HG03103 (cell line): ENCODE measurements around the gene DSP.

Experiments used
- ATAC-seq: cut with Tn5 transposase; IDR thresholded peaks from one replicate; pipeline ENCODE4 v1.9.1; 2021; ENCODE audit warnings: low read depth; ENCODE audit not compliant: unreplicated experiment

The DSP gene

DNA sequence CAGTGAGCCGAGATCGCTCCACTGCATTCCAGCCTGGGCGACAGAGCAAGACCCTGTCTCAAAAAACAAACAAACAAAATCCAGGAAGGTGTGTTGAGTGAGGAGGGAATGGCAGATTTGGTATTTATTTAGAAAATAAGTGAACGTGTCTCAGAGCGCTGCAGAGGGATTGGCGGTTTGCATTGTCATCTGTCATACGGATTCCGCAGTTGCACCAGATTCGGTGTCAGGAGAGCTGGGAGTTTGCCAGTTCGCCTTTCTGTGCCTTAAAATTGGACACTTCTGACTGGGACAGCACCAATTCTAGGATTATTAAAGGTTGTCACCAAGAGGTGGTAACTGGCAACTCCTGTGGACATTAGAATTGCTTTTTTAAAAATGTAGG, 49.4 kb downstream of the DSP start:
- no peak for ATAC-seq

DNA sequence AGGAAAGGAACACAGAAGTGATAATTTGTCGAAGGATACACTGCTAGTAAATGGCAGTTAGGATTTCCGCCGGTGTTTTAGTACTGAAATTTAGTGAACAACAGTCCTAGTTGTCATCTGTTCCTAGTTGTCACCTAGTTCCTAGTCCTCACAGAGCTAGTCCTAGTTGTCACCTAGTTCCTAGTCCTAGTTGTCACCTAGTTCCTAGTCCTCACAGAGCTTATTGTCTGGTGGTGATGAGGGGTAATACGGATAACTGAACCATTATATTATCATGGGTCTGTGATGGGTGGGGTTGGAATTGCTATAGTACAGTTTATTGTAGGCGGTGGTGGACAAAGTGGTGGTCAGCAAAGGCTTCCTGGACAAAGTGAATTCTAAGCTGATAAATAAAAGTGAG, 50.3 kb downstream of the DSP start:
- ATAC-seq: no peak

DNA sequence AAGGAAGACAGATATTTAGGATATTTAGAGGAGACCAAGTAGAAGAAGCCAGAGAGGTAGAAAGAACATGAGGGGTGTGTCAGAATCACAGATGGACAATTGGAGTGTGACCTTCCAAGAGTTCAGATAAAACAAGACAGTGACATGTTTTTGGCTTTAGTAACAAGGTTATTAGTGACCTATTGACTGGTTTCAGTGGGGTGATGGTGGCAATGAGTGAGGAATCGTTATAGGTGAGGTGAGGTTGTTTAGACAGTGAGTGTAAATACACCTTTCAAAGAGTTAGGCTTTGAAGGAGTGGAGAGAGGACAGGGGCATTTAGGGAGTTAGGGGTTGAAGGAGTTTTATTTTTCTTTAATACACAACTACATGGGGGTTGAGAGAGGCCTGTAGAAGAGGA, 51.8 kb downstream of the DSP start:
- ATAC-seq: no peak

DNA sequence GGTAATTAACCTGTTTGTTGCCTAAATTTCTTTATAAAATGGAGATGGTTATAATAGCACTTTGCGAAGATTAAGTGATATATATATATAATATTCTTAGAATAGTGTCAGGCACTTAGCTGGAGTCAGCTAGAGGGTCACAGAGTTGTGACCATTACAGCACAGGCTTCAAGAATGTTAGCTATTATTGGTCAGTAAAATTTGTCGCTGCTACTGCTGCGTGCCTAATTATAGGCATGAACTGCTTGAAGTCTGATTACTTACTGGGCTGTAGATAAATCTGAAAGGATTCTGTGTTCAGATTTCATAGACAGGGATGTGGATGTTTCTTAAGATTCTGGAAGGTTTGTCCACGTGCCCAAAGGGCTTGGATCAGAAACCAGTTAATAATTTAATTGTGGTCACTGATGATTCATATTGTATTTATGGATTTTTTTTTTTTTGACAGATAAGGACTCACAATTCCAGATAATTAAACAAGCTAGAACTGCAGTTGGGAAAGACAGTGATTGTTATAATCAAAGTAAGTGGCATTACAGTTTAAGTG, 53.2 kb downstream of the DSP start:
- no peak for ATAC-seq

DNA sequence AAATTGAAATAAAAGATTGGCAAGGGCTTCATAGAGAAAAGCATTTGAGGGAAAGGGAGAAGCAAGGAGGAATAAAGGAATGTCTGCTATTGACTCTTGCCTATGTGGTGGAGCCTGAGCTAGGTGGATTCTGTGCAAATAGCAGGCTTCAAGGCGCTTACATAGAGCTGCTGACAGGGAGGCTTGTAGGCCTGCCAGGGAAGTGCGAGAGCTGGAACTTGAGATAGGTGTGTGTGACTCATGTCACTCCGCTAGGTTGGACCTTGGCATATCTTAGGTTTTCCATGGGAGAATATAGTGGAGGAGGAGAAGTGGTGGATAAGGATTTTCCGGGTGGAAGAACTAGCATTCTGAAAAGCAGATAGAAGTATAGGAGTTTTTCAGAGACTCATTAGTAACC, 62.5 kb downstream of the DSP start:
- no peak for ATAC-seq

DNA sequence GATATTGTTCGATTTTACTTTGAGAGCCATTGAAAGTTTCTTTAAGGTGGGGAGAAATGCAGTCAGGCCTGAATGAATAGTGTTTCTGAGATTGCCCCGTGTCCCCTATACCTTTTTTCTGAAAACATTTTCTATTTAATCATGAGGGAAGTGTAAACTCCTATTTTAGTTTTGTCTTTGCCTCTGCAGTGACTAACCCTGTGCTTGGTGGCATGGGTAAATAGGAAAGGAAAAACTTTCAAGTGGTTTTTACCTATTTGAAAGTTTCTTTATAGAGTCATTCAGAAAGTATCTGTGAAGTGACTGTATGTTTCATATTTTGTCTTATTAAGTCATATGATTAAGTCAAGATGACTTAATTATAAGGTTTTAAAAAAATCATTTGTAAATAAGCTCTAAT, 63.0 kb downstream of the DSP start:
- ATAC-seq: no peak

DNA sequence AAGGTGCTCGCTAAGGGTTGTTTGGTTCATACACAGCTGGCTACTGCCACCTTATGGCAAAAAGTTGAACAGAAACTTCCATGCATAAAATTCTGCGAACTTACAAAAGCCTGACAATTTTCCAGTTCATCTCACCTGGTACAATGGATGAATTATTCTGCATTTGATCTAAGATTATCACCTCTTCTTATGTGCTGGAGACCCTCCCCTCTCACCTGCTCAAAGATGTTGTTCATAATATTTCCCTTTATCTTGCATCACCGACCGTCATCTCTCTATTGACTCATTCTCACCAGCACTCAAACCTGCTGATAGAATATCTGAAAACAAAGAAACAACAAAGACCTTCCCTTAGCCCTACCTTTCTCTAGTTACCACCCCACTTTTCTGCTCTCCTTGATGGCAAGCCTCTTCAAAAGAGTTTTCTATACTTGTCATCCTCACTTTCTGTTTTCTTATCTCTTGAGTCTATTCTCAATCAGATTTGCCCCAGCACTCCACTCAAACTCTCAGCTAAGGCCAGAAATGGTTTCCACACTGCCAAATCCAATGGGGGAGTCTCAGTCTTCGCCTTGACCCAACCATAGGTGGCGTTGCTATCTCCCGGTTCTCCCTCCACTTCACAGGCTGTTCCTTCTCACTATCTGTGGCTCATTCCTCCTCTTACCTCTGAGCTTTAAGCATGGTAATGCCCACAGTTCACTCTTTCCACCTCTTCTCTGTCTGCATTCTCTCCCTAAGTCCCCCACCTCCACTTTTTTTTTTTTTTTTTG, 74.3 kb downstream of the DSP start:
- ATAC-seq: no peak

DNA sequence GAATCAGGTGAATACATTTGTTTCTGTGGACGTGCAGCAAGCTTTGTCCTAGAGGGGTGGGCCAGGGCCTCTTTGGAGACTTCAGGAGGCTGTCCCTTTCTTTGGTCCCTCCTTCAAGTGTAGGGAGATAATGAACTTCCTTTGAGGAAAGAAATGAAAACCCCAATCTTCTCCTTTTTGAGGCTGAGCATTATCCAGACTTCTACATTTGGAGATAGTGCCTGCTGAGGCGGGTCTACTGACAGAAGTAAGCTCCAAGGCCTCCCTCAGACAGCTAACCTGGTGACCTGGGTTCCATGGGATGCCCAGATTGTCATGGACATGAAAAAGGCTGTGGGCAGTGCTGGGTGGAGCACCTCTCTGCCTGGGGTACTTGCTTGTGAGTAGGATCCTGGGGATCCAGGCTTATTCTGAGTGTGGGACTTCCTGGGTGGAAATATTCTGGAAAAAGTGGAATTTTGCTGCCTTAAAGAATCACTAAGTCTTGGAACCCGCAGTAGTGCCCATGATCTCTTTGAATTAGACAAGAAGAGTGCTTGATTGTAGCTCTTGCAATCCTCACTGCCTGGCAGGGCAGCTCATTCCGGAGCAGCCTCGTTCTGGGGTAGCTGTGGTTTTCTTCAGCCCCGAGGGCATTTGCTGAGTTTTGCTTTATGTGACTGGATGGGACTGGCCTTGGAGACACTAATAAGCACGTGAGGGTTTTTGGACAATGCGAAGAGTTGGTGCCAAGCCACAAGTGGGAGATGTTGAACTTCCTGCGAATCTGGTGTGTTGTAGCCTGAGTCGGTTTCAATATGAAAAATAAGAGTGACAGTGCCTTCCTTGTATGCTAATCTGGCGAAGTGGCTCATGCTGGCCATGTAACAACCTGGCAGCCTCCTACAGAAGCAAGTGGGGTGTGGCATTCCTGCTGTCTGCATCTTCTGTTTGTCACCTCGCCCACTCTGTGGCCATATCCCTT, 76.6 kb downstream of the DSP start:
- ATAC-seq: peak; percentile 65

DNA sequence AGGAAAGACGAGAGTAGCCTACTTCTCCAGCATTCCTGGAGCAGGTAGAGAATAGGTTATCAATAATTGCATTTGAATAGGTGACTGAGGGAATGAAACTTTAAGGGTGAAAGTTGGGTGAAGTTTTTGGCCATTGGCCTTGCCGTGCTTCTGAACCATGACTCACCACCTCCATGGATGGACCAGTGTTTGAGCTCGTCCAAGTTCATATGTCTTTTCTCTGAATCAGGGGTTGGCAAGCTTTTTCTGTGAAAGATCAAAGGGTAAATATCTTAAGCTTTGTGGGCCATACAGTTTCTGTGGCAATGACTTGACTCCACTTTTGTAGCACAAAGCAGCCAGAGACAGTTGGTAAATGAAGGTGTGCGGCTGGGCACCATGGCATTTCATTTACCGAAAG, 80.3 kb downstream of the DSP start:
- ATAC-seq: no peak

DNA sequence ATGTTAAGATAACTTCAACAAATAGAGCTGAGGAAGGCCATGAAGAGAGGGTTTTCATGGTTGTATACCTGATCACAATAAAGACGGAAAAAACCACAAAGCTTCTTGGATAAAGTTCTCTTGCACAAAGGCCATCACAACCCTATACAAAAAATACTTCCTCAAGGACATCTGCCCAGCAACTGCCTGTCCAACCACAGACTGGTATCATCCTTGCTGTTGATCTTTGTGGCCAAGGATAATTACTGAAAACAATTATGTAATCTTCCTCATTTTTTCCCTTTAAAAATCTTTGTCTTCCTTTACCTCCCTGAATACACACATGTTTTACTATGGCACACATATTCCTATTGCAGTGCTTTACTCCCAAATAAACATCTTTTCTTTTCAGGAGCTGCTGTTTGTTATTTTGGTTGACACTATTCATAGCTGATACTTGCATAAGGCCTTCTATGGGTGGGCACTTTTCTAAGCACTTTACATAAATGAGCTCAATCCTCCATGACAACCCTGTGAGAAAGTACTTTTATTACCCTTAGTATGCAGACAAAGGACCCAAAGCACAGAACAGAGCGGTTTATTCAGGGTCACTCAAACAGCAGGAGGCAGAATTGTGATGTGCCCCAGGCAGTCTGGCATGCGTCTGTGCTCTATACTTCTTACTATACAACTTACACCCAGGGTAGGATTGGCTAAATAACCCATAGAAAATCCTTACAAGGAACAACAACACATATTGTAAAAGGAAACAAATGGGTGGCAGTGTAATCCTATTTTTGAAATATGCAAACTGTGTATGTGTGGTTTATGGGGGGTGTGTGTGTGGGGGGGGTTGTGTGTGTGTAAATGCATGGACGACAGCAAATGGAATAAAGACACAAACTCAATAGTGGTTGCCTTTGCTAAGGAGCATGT, 83.6 kb downstream of the DSP start:
- no peak for ATAC-seq

DNA sequence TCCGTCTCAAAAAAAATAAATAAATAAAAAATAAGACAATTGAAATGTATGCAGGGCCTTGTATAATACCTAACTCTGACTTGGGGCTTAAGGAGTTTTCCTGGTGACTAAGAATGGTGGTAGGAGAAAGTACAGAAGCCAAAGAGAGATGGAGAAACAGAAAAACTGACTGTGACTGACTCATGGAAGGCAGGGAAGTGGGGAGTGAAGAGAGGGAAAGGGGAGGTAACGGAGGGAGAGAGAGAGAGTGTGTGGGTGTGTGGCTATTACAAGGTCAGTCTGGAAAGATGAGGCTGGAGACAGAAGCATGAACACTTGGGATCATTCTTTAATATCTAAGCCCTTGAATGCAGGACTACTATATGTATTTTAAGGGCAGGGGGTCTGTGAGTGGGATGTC, 87.0 kb downstream of the DSP start:
- no peak for ATAC-seq

DNA sequence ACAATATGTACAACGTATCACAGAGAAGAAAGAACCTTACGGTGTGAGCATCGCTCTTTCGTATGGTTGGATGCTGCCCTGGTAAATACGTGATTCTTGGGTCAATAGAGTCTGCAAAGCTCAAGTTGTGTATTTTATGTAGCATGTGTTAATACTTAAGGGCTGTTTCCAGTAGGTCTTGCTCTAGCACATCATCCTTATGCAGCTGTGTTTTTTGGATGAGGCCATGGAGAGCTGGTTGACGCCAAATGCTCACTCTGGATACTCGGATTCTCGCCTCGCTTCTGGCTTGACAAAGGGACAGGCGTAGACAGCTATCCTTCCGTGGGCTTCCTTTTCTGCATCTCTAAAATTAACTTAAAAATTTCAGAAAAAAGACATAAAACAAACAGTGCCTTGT, 87.4 kb downstream of the DSP start:
- no peak for ATAC-seq

DNA sequence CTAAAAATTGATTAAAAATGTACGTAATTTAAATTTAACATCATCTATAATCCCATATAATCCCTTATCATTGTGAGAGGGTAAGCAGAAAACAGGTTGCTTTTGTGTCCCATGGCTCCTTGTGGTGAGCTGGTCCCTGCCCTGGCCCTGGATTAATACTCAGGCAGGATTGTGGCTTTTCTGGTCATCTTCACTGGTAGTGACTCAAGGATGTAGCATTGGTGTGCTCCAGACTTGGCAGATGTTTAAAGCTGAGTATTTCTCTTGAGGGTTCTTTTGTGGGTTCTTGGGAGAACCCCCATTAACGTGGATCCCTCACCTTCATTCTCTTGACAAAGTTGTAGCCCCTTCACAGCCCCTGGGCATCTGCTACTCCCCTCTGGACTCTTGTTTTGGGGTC, 87.8 kb downstream of the DSP start:
- no peak for ATAC-seq

DNA sequence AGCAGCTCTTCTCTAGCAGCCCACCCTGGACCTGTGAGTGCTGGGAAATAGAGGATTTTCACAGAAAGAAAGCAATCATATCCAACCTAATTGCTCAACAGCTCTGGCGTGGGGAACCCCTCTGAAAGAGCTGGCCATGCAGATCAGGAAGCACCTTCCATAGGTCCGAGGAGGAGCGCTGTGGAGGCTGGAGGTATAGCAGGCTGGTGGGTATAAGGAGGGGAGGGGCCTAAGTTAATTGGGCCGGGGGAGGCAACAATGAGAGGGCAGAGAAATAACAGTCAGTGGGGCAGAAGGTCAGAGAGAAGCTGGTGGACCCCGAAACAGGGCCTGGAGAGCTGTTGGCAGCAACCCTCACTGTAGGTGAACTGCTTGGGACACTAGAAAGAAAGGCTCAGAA, 89.3 kb downstream of the DSP start:
- no peak for ATAC-seq

DNA sequence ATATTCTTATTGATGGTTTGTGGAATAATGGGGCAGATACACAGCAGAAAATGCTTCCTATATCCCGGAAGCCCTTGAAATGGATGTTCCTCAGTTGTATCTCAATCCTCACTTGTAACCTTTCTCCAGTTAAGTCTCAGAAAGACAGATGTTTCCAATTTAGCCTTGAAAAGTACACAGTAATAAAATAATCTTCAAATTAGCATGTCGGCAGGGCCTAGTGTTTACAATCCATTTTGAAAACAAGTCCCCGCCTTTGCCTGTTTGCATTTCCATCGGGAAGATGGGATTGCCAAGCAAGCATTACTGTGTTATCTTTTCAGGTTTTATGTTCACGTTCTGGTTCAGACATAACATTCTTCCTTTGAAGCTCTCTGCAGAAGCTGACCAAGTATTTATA, 90.0 kb downstream of the DSP start:
- ATAC-seq: no peak

DNA sequence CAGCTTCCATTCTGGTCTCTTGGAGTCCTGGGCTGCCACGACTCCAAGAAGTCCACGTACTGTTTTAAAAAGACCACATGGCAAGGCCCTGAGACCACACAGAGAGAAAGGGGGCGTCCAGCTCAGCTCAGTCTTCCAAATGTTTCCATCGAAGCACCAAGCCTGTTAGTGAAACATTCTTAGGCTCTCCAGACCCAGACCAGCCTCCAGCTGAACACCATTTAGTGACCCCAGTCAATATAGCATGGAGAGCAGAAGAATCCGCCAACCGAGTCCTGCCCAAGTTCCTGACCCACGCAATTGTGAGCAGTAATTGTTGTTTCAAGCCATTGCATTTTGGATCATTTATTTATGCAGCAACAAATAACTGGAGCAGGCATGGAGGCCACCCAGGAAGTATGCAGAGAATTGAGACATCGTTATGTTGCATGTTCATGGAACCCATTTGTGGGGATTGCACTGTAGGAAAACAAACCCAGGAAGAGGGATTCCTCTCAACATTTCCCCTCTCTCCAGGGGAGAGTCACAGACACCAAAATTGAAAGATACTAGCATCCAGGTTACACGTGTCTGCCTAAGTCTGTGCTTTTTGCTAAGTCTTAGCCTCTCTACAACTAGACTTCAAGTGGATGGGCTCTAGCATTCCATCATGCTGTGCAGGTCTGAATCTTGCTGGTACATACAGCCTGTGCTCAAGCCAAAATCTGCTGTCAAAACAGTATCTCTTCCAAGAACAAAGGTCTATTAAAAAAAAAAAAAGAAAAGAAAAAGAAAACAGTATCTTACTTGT, 91.2 kb downstream of the DSP start:
- ATAC-seq: no peak

DNA sequence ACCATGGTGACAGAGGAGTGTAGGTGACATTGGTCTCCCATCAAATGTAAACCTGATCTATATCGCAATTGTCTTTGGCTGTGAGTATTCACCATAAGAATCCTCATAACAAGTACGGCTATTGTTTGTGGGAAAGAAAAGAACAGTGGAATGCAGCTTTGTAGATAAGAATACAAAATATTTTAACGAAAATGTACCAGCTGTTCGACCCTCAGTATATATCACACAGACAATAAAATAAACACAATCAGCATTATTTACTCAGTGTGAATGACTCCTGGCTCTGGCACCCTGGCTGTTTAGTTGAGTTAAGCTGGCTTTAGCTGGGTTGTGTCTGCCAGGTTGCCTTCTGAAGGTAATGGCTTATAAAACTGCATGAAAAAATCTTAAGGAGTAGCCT, 91.9 kb downstream of the DSP start:
- no peak for ATAC-seq

DNA sequence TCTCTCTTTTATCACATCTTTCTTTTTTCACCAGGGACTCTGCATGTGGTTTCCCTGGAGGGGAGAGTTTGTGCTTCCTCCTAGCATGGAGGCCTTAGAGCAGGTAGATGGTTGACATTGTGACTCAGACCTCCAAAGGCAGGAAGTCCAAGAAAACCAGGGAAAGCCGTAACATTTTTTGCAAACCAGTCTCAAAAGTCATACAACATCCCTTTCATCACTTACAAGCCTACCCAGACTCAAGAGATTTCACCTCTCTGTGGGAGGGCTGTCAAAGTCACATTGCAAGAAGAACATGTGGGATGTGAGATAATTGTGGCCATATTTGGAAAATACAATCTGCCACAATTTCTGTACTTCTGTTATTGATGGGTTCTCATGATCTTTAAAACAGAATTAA, 94.7 kb downstream of the DSP start:
- no peak for ATAC-seq
